Tibial artery (tissue), 4 donors: ENCODE measurements around the gene ALDOB.

Source experiments
- DNase-seq, 2 donors: peaks; one replicate each; pipeline ENCODE4 v3.0.0-alpha.2; 2019
- H3K27ac ChIP-seq, 2 donors: fragments of 200-600 bp; sonication (generic) in 1 of 2; 1 replicate in 1 of 2; 2 replicates in 1 of 2; pipeline ENCODE4 v1.5.1; 2018 to 2019; ENCODE audit warnings: mild to moderate bottlenecking in 1 of 2
- H3K27me3 ChIP-seq, 2 donors: fragments of 200-600 bp; sonication (generic) in 1 of 2; one replicate each; pipeline versions ENCODE4 v1.5.1 to v1.6.0; 2016 to 2019
- H3K36me3 ChIP-seq, 3 donors: fragments of 200-600 bp; sonication (generic) in 2 of 3; one replicate each; pipeline ENCODE4 v1.5.1; 2016 to 2019; ENCODE audit warnings: mild to moderate bottlenecking in 2 of 3
- H3K4me1 ChIP-seq, 4 donors: fragments of 200-600 bp; sonication (generic) in 2 of 4; 1 replicate in 3 of 4; 2 replicates in 1 of 4; pipeline ENCODE4 v1.5.1; 2016 to 2019
- H3K4me3 ChIP-seq, 2 donors: fragments of 200-600 bp; sonication (generic) in 1 of 2; 1 replicate in 1 of 2; 2 replicates in 1 of 2; pipeline ENCODE4 v1.5.1; 2018 to 2019; ENCODE audit warnings: mild to moderate bottlenecking in 2 of 2
- H3K9me3 ChIP-seq, 3 donors: fragments of 200-600 bp; sonication (generic) in 1 of 3; one replicate each; pipeline ENCODE4 v1.5.1; 2016 to 2019
- intact Hi-C: fragments of 100-400 bp; cut with DNase I; formaldehyde crosslinking; loops from one replicate; pipeline ENCODE4 v1.15.0; 2023; ENCODE audit warnings: low total_unique reads
- TF ChIP-seq, protein P1 (sequence below), 2 experiments: fragments of 200-600 bp in 1 of 2; fragments of 450-650 bp in 1 of 2; IDR thresholded peaks; one replicate each; pipeline ENCODE4 v1.5.1; 2017 to 2019; ENCODE audit warnings: antibody characterized with exemption in 2 of 2, mild to moderate bottlenecking in 1 of 2, moderate library complexity in 1 of 2

Gene ALDOB

DNA sequence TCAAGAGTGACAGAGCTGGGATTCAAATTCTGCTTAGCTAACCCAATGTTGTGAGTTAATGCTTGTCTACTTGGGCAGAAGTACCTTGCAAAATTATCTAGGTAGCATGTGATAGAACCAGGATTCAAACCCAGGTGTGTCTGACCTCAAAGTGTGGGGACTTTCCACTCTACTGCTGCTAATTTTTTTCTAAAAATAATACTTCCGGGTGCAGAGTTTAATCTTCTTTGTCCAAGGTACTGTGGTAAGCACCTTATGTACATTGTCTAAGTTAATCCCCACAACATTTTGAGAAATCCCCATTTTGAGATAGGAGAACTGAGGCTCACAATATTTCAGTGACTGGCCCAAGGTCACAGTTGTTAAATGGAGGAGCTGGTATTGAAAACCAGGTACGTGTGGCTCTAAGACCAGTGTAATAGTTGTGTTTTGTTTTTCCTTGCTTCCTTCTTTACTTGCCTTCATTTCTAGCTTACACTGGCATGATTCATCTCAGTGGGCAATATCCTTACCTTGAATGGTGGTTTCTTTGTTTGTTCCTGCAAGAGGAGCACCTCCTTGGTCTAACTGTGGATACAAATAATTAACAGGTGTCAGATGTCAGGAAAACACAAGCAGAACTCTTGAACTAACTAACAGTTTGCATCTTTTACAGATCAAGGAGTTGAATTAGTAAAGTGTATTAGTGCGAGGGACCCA lies 7.5 kb downstream of the ALDOB start:
- H3K4me1 ChIP-seq = no peaks in the 10 kb centered on the region
- no peaks in the 10 kb centered on the region for H3K9me3 ChIP-seq
- H3K27ac ChIP-seq = no peak overlapping the region
- no peak for DNase-seq
- intact Hi-C loops = no loop called here
- no peaks in the 10 kb centered on the region for H3K27me3 ChIP-seq
- TF ChIP-seq, protein P1, sequence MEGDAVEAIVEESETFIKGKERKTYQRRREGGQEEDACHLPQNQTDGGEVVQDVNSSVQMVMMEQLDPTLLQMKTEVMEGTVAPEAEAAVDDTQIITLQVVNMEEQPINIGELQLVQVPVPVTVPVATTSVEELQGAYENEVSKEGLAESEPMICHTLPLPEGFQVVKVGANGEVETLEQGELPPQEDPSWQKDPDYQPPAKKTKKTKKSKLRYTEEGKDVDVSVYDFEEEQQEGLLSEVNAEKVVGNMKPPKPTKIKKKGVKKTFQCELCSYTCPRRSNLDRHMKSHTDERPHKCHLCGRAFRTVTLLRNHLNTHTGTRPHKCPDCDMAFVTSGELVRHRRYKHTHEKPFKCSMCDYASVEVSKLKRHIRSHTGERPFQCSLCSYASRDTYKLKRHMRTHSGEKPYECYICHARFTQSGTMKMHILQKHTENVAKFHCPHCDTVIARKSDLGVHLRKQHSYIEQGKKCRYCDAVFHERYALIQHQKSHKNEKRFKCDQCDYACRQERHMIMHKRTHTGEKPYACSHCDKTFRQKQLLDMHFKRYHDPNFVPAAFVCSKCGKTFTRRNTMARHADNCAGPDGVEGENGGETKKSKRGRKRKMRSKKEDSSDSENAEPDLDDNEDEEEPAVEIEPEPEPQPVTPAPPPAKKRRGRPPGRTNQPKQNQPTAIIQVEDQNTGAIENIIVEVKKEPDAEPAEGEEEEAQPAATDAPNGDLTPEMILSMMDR (IDR thresholded peaks at IDR 0.05) = no peak
- no peaks in the 10 kb centered on the region for H3K36me3 ChIP-seq
- H3K4me3 ChIP-seq = no peak overlapping the region

DNA sequence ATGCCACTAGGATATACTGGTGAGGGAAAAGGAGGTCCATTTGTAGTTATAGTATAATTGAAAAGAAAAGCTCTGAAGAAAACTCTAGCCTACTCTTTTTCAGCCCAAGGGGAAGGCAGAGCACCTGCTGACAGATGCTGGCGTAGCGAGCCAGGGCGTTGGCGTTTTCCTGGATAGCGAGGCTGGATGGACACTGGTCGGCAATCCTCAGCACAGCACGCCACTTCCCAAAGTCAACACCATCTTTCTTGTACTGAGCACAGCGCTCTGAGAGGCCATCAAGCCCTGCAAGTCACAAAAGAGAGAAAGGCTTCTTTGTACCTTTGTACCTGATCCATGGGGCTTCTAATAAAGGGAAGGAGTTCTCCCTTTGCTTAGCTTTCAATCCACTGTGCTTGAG lies 8.2 kb downstream of the ALDOB start:
- intact Hi-C loops = no loop called here
- H3K36me3 ChIP-seq = no peaks in the 10 kb centered on the region

DNA sequence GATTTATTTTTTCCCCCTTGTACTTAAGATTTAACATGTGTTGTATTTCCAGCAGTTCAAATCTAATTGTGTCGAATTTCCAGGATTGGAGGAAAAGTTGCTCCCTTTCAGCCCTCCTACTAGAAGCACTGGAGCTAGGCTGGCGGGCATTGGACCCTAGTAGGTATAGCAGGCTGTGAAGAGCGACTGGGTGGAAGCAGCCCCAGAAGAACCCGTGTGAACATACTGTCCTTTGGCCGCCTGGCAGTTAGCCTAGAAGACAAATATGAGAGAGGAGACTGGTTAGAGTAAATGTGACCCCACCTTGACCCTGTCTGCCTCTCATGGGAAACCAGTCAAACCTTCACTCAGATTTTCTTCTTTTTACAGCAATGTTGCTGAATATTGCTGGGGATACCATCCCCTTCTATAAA lies 13.9 kb downstream of the ALDOB start:
- Histone ChIP-seq H3K27ac (no peak overlapping the region), H3K27me3 (no peaks in the 10 kb centered on the region), H3K4me1 (peaks cover 0 to 4% (median 0%) of the 10 kb centered on the region in 4 donors), H3K36me3 (peaks cover 14 to 32% (median 14%) of the 10 kb centered on the region in 3 donors), H3K9me3 (peaks cover 0 to 34% (median 11%) of the 10 kb centered on the region in 3 donors), H3K4me3 (no peak overlapping the region)
- intact Hi-C loops = no loop called here
- TF ChIP-seq, protein P1 (IDR thresholded peaks at IDR 0.05) = no peak
- no peak for DNase-seq

More for the DNA sequence above, 8.2 kb downstream of the ALDOB start:
- H3K9me3 ChIP-seq = no peaks in the 10 kb centered on the region
- H3K27me3 ChIP-seq = no peaks in the 10 kb centered on the region
- H3K4me3 ChIP-seq = no peak overlapping the region
- DNase-seq = no peak
- H3K27ac ChIP-seq = no peak overlapping the region
- no peaks in the 10 kb centered on the region for H3K4me1 ChIP-seq
- TF ChIP-seq, protein P1 (IDR thresholded peaks at IDR 0.05) = no peak

DNA sequence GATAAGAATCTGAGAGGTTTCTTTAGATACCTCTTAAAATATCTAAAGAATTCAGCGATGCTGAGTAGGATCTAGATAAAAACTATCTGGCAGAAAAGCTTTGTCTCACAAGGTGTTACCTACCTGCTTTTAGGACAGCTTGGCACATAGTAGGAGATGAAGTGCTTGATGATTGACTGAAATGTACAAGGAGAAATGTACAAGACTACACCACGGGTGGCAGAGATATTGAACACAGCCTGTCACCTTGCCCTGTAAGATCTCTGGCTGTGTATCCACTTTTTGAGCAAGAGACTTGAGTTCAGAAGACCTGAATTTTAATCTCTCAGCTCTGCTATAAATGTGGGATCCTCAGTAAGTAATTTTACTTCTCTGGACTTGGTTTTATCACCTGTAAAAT lies 15.7 kb downstream of the ALDOB start:
- no peaks in the 10 kb centered on the region for H3K27me3 ChIP-seq
- intact Hi-C loops = no loop called here
- peaks cover 0 to 4% (median 0%) of the 10 kb centered on the region in 4 donors for H3K4me1 ChIP-seq
- peaks cover 22 to 41% (median 22%) of the 10 kb centered on the region in 3 donors for H3K36me3 ChIP-seq
- DNase-seq = no peak
- H3K9me3 ChIP-seq = peaks cover 0 to 48% (median 23%) of the 10 kb centered on the region in 3 donors
- TF ChIP-seq, protein P1 (IDR thresholded peaks at IDR 0.05) = no peak
- H3K27ac ChIP-seq = no peak overlapping the region
- H3K4me3 ChIP-seq = no peak overlapping the region

DNA sequence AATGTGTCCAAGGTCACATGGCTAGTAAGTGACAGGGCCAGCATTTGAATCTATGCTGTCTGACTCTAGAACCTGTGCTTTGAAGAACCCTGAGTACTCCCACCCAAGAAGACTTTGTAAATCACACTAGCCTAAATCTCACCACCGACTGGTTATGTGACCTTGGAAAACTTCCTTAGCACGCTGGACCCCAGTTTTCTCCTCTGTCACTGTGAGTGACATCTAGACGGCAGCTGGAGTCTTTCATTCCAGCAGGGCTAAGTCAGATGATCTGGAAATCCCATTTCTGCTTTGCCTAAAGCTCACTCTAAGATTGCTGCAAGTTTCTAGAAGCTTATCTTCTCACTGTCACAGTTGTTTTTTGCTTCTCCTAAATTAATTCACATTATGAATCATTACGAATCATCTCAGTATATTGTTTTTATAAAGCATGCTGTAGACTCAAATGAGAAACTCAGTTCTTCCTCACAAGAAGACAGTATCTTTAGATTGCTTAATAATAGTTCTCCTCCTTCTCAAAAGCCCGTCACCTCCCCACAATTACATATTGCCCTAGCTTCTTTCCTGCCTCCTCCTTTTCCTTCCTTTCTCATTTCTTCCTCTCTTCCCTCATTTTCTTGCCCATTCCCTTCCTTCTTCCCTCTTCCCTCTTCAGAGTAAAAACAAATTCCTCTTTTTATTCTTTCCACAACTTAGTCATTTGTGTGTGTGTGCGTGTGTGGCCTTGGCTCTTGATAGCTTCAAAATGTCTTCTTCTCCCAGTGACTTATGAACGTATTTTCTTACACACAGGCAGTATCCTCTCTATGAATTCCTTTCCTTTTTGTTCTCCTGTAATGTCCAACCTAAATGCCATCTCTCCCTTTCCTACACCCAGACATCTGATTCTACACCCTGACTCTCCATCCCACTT lies 16.8 kb downstream of the ALDOB start:
- Histone ChIP-seq H3K4me3 (no peak overlapping the region), H3K4me1 (peaks cover 0 to 4% (median 0%) of the 10 kb centered on the region in 4 donors), H3K9me3 (peaks cover 0 to 58% (median 32%) of the 10 kb centered on the region in 3 donors), H3K36me3 (peaks cover 31 to 50% (median 33%) of the 10 kb centered on the region in 3 donors), H3K27ac (no peak overlapping the region), H3K27me3 (no peaks in the 10 kb centered on the region)
- no peak for DNase-seq
- TF ChIP-seq, protein P1 (IDR thresholded peaks at IDR 0.05) = no peak
- intact Hi-C loops = no loop called here
